ENCODE results near the gene DNTTIP2.
A peak's percentile ranks its signal among the peaks of the same experiment; 100 is the strongest.
"Not testable (repeated sequence)": the region's sequence is repeated elsewhere in the genome, so short reads cannot be mapped to it uniquely, and the experiment has no call there.

Gene DNTTIP2

DNA sequence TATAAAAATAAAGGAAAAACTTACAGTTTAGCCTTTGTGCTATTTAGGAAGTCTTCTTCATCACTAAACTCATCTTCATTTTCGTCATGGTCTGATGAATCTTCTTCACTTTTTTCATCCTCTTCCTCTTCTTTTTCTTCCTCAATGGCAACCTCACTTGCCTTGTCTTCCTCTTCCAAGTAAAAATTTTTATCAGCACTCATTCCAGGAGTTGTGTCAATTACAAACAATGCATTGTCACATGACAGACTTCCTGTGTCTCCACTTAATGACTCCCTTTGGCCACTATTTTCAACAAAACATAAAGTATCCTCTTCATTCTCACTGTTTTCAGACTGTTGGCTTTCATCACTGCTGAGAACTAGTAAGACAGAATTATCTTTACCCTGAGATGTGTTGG, 2.8 kb downstream of the DNTTIP2 start:
- no peak for DNase-seq

DNA sequence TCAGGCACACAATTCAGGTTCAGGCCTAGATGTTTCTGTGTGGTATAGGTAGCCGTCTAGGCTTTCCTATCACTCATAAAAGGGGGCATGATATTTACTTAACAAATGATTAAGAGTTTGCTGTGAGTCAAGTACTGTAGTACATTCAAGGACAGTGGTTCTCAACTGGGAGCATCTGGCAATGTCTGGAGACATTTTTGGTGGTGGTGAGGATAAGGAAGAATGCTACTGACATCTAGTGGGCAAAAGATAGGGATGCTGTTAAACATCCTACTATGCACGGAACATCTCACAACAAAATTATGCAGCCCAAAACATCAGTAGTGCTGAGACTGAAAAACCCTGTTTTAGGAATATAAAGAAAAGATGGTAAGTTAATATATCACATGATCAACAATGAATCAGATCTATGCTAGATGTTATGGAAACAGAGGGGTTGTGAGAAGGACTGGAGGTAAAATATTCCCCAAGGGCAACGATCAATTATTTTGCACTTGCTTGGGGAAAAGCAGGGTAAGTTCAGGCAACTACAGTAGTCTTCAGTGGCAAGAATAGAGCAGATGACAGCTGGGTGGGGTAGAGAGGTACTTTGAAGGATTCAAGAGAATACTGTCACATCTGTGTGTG, 4.9 kb downstream of the DNTTIP2 start:
- DNase-seq = no peak

DNA sequence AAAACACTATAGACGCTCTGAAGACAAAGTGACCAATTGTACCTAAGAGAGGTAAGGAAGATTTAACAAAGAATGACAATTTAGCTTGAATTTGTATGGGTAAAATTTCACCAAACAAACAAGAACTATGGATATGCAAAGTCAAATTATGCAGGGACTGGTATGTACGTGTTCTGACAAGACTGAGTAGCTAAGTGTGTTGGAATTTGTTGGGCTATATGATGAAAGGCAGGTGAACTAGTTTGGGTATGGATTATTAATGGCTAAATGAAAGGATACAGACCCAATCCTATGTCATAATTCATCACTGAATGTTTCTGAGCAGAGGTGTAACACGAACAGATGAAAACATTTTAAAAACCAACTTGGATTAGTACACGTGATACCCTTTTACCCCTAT, 7.6 kb downstream of the DNTTIP2 start:
- DNase-seq = no peak

DNA sequence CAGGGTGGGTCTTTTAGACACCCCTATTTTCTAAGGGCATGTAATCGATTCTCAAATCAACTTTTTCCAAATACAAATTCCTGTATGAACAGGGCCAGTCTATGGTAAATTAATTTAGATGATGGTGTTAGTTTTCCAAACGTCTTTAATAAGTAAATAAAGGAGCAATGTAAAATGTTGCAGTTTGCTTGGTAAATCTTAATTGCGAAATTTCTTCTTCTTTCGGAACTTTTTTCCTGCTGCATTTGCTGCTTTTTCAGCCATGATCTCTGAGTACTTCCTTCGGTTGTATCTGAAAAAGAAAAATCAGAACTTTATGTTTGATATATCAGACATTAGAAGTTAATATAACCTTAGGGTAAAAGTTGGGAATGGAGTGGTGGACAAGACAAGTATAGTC, 9.4 kb downstream of the DNTTIP2 start:
- no peak for DNase-seq

DNA sequence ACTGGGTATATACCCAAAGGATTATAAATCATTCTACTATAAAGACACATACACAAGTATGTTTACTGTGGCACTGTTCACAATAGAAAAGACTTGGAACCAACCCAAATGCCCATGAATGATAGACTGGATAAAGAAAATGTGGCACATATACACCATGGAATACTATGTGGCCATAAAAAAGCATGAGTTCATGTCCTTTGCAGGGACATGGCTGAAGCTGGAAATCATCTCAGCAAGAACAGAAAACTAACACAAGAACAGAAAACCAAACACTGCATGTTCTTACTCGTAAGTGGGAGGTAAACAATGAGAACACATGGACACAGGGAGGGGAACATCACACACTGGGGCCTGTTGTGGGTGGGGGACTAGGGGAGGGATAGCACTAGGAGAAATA, 10.5 kb downstream of the DNTTIP2 start:
- not testable (repeated sequence) for DNase-seq

DNA sequence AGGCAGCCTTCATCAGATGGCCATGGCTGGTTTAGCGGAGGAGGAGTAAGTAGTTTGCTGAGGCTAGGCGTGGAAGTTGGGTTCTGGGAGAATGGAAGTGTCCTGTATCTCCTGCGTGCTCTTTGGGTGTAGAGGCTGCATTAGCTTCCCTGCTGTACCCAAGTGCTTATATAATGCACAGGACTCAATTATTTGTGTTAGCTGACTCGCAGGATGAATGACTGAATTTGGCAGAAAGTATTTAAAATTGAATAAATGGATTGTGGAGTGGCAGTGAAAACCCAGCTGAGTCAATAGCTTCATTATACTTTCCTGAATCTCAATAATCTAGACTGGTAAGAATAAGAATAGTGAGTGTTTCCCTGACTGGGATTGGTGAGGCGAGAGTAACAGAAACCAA, 13.8 kb downstream of the DNTTIP2 start:
- no peak for DNase-seq

DNA sequence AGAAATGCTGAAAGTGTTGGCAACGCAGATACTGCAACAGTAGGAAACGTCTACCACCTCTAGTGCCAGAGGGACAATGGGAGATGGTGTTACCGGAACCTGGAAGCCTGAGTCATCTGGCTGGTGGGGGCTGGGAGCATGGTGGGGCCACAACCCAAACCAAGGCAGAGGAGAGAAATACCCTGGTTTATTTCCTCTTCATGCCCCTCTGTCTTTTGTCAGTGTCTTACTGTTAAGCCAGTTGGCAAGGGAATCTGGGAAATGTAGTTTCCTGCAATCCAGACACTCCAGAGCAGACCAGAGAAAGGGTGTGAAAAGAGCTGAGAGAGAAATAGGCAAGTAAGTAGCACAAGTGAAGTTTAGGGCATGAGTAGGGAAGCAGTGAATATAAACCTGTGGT, 14.8 kb downstream of the DNTTIP2 start:
- DNase-seq = no peak

DNA sequence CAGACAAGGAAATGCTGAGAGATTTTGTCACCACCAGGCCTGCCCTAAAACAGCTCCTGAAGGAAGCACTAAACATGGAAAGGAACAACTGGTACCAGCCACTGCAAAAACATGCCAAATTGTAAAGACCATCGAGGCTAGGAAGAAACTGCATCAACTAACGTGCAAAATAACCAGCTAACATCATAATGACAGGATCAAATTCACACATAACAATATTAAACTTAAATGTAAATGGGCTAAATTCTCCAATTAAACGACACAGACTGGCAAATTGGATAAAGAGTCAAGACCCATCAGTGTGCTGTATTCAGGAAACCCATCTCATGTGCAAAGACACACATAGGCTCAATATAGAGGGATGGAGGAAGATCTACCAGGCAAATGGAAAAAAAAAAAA, 21.4 kb downstream of the DNTTIP2 start:
- DNase-seq = not testable (repeated sequence)

DNA sequence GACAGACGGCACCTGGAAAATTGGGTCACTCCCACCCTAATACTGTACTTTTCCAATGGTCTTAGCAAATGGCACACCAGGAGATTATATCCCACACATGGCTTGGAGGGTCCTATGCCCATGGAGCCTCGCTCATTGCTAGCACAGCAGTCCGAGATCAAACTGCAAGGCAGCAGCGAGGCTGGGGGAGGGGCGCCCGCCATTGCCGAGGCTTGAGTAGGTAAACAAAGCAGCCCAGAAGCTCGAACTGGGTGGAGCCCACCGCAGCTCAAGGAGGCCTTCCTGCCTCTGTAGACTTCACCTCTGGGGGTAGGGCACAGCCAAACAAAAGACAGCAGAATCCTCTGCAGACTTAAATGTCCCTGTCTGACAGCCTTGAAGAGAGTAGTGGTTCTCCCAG, 23.0 kb downstream of the DNTTIP2 start:
- DNase-seq = not testable (repeated sequence)

DNA sequence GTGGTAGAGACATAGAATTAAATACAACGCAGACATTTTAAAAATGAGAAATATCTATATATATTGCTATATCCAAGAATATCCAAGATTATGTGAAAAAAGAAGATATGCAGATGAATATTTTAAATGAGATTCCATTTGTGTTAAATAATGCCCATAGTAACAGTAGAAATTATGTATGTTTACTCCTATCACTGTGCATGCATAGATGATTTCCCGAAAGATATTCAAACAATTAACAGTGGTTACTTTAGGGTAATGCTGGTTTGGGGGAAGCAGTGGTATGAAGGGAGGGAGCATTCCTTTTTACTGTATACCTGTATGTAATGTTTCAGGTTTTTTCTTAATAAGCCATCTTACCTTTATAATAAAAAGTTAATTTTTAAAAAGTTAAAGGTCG, 25.1 kb downstream of the DNTTIP2 start:
- no peak for DNase-seq

DNA sequence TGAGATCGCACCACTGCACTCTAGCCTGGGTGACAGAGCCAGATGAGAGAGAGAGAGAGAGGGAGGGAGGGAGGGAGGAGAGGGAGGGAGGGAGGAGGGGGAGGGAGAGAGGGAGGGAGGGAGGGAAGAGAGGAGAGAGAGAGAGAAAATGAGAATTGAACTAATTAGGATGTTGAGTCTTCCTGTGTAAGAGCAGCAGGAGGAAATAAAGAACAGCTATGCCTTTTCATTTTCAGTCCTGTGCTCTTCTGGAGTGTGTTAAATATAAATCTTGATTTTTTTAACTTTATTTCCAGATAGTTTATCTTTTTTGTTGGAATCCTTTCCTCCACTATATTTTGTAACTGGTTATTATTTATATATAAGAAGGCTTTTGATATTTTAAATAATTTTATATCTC, 27.1 kb downstream of the DNTTIP2 start:
- no peak for DNase-seq

DNA sequence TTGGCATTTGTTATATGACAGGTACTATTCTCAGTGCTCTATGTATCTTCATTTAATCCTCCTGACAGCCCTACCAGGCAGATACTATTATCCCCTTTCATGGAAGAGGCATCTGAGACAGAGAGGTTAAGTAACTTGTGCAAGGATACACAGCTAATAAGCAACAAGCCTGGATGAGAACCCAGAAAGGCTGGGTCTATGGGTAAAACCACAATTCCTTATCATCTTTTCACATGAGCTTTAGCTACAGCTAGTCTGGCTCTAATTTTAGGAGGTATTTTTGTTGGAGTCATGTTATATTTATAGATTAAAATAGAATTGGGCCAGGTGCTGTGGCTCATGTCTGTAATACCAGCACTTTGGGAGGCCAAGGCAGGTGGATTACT, 27.7 kb downstream of the DNTTIP2 start:
- no peak for DNase-seq

DNA sequence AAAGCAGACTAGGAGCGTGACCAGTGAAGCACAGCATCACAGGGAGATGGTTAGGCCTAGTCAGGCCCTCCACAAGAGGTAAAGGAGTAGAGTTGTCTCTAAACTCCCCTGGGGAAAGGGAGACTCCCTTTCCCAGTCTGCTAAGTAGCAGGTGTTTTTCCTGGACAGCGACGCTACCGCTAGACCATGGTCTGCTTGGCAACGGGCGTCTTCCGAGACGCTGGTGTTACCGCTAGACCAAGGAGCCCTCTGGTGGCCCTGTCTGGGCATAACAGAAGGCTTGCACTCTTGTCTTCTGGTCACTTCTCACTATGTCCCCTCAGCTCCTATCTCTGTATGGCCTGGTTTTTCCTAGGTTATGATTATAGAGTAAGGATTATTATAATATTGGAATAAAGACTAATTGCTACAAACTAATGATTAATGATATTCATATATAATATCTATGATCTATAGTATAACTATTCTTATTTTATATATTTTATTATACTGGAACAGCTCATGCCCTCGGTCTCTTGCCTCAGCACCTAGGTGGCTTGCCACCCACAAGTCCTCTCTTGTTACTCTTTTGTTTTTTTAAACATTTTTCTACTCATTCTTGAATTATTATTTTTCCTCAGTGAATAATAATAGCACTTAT, 28.2 kb downstream of the DNTTIP2 start:
- peak; percentile 56 for DNase-seq

DNA sequence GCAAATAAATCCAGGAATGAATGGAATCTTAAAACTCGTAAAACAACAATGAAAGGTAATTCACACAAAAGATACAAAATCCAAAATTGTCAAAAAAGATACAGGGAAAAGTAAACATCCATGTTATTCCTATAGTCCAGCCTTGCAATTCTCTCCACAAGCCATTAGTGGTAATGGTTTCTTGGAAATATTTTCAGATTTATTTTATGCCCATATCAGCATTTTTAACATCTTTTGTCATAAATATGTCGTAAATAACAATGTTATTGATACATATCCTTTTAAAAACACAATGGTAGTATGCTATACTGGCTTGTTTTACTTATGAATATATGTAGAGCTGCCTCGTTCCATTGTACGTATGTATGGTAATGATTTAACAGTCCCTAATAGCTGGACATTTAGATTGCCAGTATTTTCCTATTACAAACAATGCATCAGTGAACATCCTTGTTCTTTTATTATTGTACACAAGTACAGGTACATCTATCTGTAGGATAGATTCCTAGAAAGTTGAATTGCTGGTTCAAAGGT, 30.6 kb downstream of the DNTTIP2 start:
- DNase-seq = no peak

DNA sequence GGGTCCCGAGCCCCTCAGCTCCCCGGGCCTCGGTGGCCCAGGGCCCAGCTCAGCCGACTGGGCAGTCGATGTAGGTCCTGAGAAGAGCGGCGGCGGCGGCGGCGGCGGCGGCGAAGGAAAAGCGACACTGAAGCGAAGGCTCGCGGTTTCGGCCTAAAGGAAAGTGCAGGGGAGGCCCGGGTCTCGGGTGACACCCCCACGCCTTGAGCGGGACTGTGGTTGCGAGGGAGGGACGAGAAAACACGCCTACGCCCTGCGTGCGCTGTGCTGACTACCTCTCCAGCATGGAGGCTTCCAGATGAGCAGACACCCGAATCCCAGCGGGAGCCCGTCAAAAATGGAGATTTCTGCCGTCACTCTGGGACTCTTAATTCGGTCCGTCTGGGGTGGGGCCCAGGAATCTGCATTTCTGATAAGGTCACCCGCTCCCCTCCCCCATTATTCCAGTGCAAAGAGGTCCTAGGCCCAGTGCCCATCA, 31.2 kb downstream of the DNTTIP2 start:
- peak; percentile 54 for DNase-seq

DNA sequence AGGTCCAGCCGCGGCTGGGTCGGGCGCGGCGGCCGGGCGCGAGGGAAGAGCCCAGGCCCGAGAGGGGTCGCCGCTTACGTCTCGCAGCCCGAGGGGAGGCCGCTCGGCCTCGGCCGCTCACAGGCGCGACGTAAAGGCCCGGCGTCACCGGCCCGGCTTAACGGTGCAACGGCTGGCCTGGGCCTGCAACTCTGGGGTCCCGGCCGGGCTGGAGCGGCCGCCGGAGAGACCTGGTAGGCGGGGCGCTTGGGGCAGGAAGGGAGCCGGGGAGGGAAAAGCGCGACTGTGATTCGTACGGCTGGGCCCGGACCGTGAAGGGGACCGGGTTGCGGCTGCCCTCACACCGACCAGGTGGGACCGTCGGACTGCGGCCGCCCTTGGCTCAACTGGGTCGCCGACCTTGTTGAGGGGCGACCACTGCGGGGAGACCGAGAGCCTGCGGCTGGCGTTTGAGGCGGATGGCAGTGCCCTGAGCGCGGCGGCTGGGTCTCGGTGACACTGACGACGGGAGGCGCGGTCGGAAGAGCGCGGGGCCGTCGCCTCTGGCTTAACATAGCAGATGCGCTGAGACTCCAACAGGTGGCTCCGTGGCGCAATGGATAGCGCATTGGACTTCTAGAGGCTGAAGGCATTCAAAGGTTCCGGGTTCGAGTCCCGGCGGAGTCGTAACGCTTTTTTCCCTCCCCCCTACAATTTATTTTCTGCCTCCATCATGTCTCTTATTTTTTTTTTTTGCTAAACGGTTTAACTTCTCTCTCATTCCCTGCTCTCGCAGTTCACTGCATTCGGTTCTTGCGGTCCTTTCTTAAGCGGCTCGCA, 31.8 kb downstream of the DNTTIP2 start:
- DNase-seq = peak; percentile 84

DNA sequence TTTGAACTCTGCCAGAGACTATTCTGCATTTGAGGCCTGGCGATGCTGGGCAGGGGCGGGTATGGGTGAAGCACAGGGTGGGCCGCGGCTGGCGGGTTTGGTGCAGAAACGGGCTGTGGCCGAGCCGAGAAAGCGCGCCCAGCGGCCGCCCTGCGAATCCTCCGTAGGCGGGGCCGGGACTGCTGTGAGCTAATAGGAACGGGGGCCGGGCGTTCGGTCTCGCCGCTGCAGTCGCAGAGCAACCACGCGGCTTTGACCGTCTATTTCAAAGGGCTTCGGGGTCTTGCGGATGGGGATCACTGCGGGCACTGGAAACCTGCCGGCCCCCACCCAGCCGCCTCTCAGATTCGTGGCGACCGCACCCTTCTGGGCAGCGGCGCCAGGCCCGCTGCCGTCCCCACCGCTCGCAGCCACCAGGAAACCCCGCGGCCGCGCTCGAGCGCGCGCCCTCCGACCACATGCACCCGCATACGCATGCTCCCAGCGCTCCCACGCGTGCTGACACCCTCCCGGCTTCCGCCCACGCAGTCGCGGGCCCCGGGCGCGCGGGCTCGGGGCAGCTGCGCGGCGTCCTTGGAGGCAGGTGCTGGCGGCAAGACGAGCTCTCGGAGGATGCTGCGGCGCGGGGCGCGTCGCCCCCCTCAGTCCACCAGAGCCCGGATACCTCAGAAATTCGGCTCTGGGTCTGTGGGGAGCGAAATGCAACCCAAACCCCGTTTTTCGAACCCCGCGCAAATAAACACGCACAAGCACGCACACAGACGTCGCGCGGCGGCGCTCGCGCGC, 32.6 kb downstream of the DNTTIP2 start:
- peak; percentile 76 for DNase-seq

DNA sequence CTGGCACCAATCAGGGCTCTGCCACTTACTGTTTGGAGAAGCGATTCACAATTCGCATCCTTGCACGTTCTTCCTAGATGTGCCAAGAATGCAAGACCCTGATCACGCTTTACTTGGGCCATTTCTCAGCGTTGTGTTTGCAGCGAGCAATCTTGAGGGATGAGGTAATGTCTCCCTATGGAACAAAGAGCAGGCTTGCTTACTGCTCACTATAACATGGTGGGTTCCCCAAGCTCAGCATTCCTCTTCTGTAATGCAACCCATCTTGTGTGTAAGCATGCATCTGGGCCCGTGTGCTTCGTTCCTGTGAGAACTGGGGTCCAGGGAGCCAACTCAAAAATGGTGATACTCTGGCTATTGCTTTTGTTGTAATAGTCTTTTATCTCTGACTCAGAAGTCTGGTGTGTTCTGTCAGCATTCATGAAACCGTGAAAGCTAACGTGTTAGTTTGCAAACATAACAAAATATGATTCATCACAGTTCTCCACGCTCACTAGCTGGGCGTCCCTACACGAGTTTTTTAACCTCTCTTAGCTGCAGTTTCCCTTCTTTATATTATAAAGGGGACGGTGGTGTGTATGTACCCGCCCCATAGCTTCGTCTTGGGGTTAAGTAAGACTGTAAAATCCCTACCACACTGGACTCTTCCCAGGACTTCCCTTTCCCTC, 33.3 kb downstream of the DNTTIP2 start:
- peak; percentile 48 for DNase-seq

DNA sequence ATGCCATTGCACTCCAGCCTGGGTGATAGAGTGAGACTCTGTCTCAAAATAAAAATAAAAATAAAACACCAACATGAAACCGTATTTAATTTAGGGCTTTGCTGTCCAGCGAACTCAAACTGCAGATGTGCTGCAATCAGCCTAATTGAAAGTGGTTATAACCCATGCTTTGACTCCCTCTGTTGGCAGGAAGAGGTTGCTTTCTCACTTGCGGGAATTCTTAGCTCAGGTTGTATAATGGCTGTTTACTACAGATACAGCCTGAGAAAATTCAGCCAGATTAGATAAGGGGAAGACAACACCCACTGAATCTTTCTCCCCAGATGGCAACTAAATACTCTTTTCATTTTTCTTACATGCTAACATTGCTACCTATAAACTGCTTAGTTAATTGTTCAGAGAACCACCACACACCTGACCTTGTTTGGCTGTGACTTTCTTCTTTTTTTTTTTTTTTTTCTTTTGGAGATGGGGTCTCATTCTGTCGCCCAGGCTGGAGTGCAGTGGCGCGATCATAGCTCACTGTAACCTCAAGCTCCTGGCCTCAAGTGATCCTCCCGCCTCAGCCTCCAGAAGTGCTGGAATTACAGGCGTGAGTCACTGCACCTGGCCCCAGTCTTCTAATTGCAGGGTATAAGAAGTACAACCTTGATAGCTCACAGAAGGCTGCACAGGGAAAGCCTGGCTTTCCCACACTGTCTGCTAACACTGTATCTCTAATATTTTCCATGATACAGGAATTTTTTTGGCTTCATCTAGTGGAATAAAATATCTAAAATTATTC, 34.6 kb downstream of the DNTTIP2 start:
- DNase-seq = peak; percentile 8

DNA sequence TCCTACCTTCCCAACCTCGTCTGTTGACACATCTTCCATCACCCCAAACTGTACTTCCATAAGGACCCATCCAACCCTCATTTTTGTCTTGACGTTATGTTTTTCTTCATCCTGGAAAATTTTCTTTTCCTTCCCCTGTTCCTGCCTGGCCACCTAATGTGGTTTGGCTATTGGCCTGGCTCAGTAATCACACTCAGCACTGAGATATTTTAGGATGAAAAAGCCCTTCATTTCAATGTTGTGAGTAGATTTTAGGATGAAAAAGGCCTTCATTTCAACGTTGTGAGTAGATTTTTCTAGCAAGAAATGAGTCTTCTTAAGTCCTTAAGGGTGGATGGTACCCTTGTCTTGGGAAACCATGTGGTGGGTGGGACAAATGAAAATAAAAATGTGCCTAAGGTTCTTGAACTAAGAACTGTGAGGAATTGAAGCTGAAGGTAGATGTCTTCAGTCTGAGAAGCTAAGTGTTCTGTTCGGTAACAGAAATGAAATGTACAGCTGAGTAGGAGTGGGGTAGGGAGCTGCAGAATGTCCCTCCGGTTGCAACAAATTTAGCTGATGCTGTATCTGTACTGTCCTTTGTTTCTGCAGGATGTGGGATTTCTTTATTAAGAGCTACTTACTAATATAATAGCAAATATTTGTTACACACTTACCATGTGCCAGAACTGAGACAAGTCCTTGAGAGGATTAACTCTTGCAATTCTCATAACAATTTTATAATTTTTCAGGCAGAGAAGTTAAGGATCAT, 36.1 kb downstream of the DNTTIP2 start:
- no peak for DNase-seq

DNA sequence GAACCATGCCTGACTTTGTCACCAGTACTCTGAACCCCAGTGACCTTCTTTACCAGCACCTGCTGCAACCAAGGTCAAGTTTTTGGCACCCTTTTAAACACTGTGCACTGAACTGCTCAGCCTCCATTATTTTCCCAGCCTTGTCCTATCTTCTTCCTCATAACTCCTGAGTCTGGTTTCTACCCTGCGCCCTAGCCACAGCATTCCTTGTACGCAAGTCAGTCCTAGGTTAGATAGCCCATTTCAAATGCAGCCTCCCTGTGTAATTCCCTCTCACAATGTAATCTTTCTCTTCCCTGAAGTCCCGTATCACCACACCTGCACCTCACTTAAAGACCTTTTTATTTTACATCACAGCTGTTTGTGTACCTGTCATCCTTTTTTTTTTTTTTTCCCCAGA, 37.2 kb downstream of the DNTTIP2 start:
- DNase-seq = no peak

Data from stimulated activated CD4-positive, alpha-beta T cell treated with anti-CD3 and anti-CD28 coated beads, Interleukin-1b, Interleukin-23, amount 100 ng/mL, for 48 hours (primary cell).